A549 (cell line): ENCODE results near the gene HOXC12. TPM values are rescaled to one million over a fixed set of nuclear protein-coding genes. Genes with fewer than 3 reads are reported as not detected.

ENCODE experiments used
- ATAC-seq, 2 experiments: fragments of 200-7000 bp in 1 of 2; fragments of >200 bp in 1 of 2; cut with Nextera tagmentation in 1 of 2; cut with Tn5 transposase in 1 of 2; 3 replicates each; pipeline versions ENCODE4 v1.8.0 to v1.9.1; 2018 to 2020; ENCODE audit warnings: mild to moderate bottlenecking in 1 of 2, moderate library complexity in 1 of 2
- CTCF ChIA-PET: fragments of 300-600 bp; sonication (Branson Sonifier 250); formaldehyde crosslinking; extraction: SDS; loops from one replicate; lab custom pipeline; 2021; ENCODE audit warnings: antibody characterized with exemption, inconsistent platforms; lab: Yijun Ruan, JAX
- POLR2A ChIA-PET: fragments of 350-600 bp; formaldehyde crosslinking; extraction: SDS; loops from one replicate; lab custom pipeline; 2021; ENCODE audit warnings: antibody characterized with exemption, inconsistent platforms; lab: Yijun Ruan, JAX
- DNase-seq, 2 experiments: peaks; one replicate each; pipeline versions ENCODE4 v3.0.0 to v3.0.0-alpha.2; 2011 to 2016; ENCODE audit warnings: low read depth in 1 of 2, low spot score in 1 of 2
- FAIRE-seq: peaks from 2 replicates; lab custom pipeline; 2011; peaks lifted over from hg19 to GRCh38; lab: Jason Lieb, UNC
- H3K27ac ChIP-seq, 2 experiments: fragments of >200 bp; sonication (Bioruptor Twin); formaldehyde crosslinking; 3 replicates each; pipeline ENCODE4 v1.5.1; 2016 to 2017
- H3K4me1 ChIP-seq: fragments of >200 bp; sonication (Bioruptor Twin); formaldehyde crosslinking; 3 replicates; pipeline ENCODE4 v1.6.1; 2016
- H3K4me2 ChIP-seq: fragments of >200 bp; sonication (Bioruptor Twin); formaldehyde crosslinking; 3 replicates; pipeline ENCODE4 v1.6.1; 2016
- H3K4me3 ChIP-seq: fragments of >200 bp; sonication (Bioruptor Twin); formaldehyde crosslinking; 3 replicates; pipeline ENCODE4 v1.5.1; 2016
- H3K9me3 ChIP-seq: fragments of >200 bp; sonication (Bioruptor Twin); formaldehyde crosslinking; 3 replicates; pipeline ENCODE4 v1.6.1; 2016
- CHD2 ChIP-seq: fragments of 150-350 bp; IDR thresholded peaks from 2 replicates; pipeline ENCODE4 v1.6.1; 2014; ENCODE audit warnings: low read length; ENCODE audit not compliant: partially characterized antibody
- CHD4 ChIP-seq: fragments of 200-600 bp; sonication (generic); IDR thresholded peaks from 2 replicates; pipeline ENCODE4 v1.6.1; 2016; ENCODE audit warnings: antibody characterized with exemption, mild to moderate bottlenecking, borderline replicate concordance
- ESRRA ChIP-seq: fragments of 150-350 bp; IDR thresholded peaks from 2 replicates; pipeline ENCODE4 v1.6.1; 2014; ENCODE audit warnings: mild to moderate bottlenecking, low read length, borderline replicate concordance
- FOSB ChIP-seq: fragments of 250-450 bp; sonication (Bioruptor Pico); IDR thresholded peaks from 2 replicates; pipeline ENCODE4 v1.5.0; 2020; ENCODE audit warnings: mild to moderate bottlenecking, moderate library complexity
- FOSL2 ChIP-seq, 2 experiments: fragments of 450-650 bp in 1 of 2; fragments of >200 bp in 1 of 2; sonication (Bioruptor Twin) in 1 of 2; formaldehyde crosslinking; IDR thresholded peaks; 2 replicates each; pipeline versions ENCODE4 v1.5.0 to v1.6.1; 2016 to 2020; ENCODE audit warnings: mild to moderate bottlenecking in 1 of 2, moderate library complexity in 1 of 2
- FOXS1 ChIP-seq: fragments of 250-450 bp; sonication (Bioruptor Pico); IDR thresholded peaks from 2 replicates; pipeline ENCODE4 v1.5.0; 2020; ENCODE audit warnings: mild to moderate bottlenecking, moderate library complexity
- HDAC2 ChIP-seq: fragments of 200-600 bp; sonication (generic); IDR thresholded peaks from 2 replicates; pipeline ENCODE4 v1.6.1; 2016
- HOXB5 ChIP-seq: fragments of 250-450 bp; sonication (Bioruptor Pico); IDR thresholded peaks from 2 replicates; pipeline ENCODE4 v1.5.0; 2020; ENCODE audit warnings: mild to moderate bottlenecking, moderate library complexity
- JUN ChIP-seq, 2 experiments: fragments of >200 bp; sonication (Bioruptor Twin); formaldehyde crosslinking; IDR thresholded peaks; 2 replicates in 1 of 2; 3 replicates in 1 of 2; pipeline ENCODE4 v1.6.1; 2016 to 2017
- JUNB ChIP-seq: fragments of >200 bp; sonication (Bioruptor Twin); formaldehyde crosslinking; IDR thresholded peaks from 2 replicates; pipeline ENCODE4 v1.6.1; 2016
- MAFK ChIP-seq: fragments of 450-650 bp; IDR thresholded peaks from 2 replicates; pipeline ENCODE4 v1.6.1; 2014; ENCODE audit not compliant: partially characterized antibody
- NPAS2 ChIP-seq: fragments of 250-450 bp; sonication (Bioruptor Pico); IDR thresholded peaks from 2 replicates; pipeline ENCODE4 v1.8.0; 2022; ENCODE audit warnings: mild to moderate bottlenecking, moderate library complexity, borderline replicate concordance
- NR3C1 ChIP-seq: fragments of >200 bp; sonication (Bioruptor Twin); formaldehyde crosslinking; IDR thresholded peaks from 3 replicates; pipeline ENCODE4 v1.6.1; 2017
- POLR2AphosphoS2 ChIP-seq: conservative IDR thresholded peaks from 2 replicates; pipeline ENCODE4 v1.6.1; 2012; ENCODE audit warnings: low read length, improper control_type of control experiment, inconsistent platforms
- RAD21 ChIP-seq, 2 experiments: fragments of >200 bp in 1 of 2; sonication (Bioruptor Twin) in 1 of 2; formaldehyde crosslinking in 1 of 2; IDR thresholded peaks in 1 of 2; conservative IDR thresholded peaks in 1 of 2; 2 replicates in 1 of 2; 3 replicates in 1 of 2; pipeline ENCODE4 v1.6.1; 2012 to 2018; ENCODE audit warnings: inconsistent platforms in 1 of 2
- RARB ChIP-seq: fragments of 250-450 bp; sonication (Bioruptor Pico); IDR thresholded peaks from 2 replicates; pipeline ENCODE4 v1.8.0; 2021; ENCODE audit warnings: mild to moderate bottlenecking, moderate library complexity
- RCOR1 ChIP-seq: fragments of 150-350 bp; IDR thresholded peaks from 2 replicates; pipeline ENCODE4 v1.6.1; 2014; ENCODE audit warnings: antibody characterized with exemption, low read length, low read depth
- RFX5 ChIP-seq: fragments of 450-650 bp; IDR thresholded peaks from 2 replicates; pipeline ENCODE4 v1.7.1; 2014; ENCODE audit warnings: antibody characterized with exemption, mild to moderate bottlenecking, moderate library complexity
- RNF2 ChIP-seq: fragments of 200-600 bp; sonication (generic); IDR thresholded peaks from 2 replicates; pipeline ENCODE4 v1.6.1; 2016; ENCODE audit warnings: low read depth, mild to moderate bottlenecking, antibody characterized with exemption, moderate library complexity, borderline replicate concordance
- SMC3 ChIP-seq: fragments of >200 bp; sonication (Bioruptor Twin); formaldehyde crosslinking; IDR thresholded peaks from 3 replicates; pipeline ENCODE4 v1.6.1; 2018; ENCODE audit warnings: inconsistent platforms
- TP53 ChIP-seq: fragments of 250-450 bp; sonication (Bioruptor Pico); IDR thresholded peaks from 2 replicates; pipeline ENCODE4 v1.5.0; 2021; ENCODE audit warnings: mild to moderate bottlenecking, moderate library complexity
- ZC3H11A ChIP-seq: fragments of 450-650 bp; IDR thresholded peaks from 2 replicates; pipeline ENCODE4 v1.6.1; 2014; ENCODE audit warnings: antibody characterized with exemption, mild to moderate bottlenecking
- ZSCAN20 ChIP-seq: fragments of 250-450 bp; sonication (Bioruptor Pico); IDR thresholded peaks from 2 replicates; pipeline ENCODE4 v1.8.0; 2022; ENCODE audit warnings: mild to moderate bottlenecking, moderate library complexity
- WGBS: methylation state at CpG from one replicate; pipeline ENCODE4 v1.1.6; 2017; ENCODE audit errors: missing lambda C conversion rate; 5-methylcytosine and 5-hydroxymethylcytosine counted together
- polyA plus RNA-seq, 4 experiments: library from polyadenylated mRNA; depleted of rRNA in 3 of 4; stranded (reverse); fragments of >200 nt; fragmentation: RNase III in 1 of 4; extraction: RNeasy Plus Mini Kit Qiagen cat#74134 plus additional on column Dnase treatment in 1 of 4; gene quantifications; 2 replicates in 3 of 4; 3 replicates in 1 of 4; pipeline ENCODE4 v1.2.3, GENCODE V29; 2011 to 2017
- TF ChIP-seq, protein P1 (sequence below): IDR thresholded peaks from 2 replicates; pipeline ENCODE4 v1.6.1; 2012
- TF ChIP-seq, protein P2 (sequence below): fragments of 250-450 bp; sonication (Bioruptor Pico); IDR thresholded peaks from 2 replicates; pipeline ENCODE4 v1.5.0; 2021; ENCODE audit warnings: mild to moderate bottlenecking, moderate library complexity, borderline replicate concordance
- TF ChIP-seq, protein P3 (sequence below): fragments of >200 bp; sonication (Bioruptor Twin); formaldehyde crosslinking; IDR thresholded peaks from 2 replicates; pipeline ENCODE4 v1.6.1; 2016
- TF ChIP-seq, protein P4 (sequence below): IDR thresholded peaks from 2 replicates; pipeline ENCODE4 v1.6.1; 2012; ENCODE audit warnings: low read depth, borderline replicate concordance
- TF ChIP-seq, protein P5 (sequence below): IDR thresholded peaks from 2 replicates; pipeline ENCODE4 v1.6.1; 2012

HOXC12 gene
- polyA plus RNA-seq, 2 of the 4 experiments (the other 2 are of a cell fraction): not detected

DNA sequence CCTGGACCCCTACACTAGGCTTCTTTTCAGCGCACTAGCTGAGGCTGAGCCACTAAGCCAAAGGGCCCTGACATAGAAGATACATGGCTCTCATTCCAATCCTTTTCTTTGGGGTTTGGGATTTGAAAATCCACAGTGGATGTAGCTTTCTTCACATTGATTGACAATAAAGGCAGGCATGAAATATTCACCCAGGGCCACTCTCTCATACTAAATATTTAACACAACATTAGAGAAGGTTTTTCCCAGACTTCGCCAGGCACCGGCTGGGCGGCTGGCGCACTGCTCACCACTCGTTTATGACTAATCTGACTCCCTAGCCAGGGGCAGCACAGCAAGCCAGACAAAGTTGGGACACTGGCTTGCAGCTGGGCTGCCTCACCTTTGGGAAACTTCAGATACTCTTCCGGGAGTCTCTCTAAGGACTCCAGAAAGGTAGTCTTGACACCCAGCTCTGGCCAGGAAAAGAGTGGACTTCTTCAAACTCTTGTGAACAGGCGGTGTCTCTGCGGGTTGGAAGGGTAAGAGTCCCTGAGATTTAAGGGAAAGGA, 17.5 kb downstream of the HOXC12 start:
- H3K4me3 ChIP-seq: no peak overlapping the region
- ChIA-PET POLR2A (no interaction called here), CTCF (interaction anchor here (0.8 to 3.0 kb wide), 8 partner anchors 11 to 197 kb away, joined by 3 to 14 read pairs (median 4); partner anchors contain the start of gene HOXC10)
- DNase-seq: no peak
- FAIRE-seq: no peak
- H3K4me2 ChIP-seq: no peak overlapping the region
- H3K9me3 ChIP-seq: no peaks in the 10 kb centered on the region
- peaks cover 7% of the 10 kb centered on the region; the same call in 1 of the 3 replicates for H3K4me1 ChIP-seq
- WGBS: 82% methylated on average over 9 of the region's 9 CpGs
- ATAC-seq: no peak
- TF ChIP-seq CHD4 (no peak), ESRRA (no peak), RARB (no peak), RNF2 (no peak), TP53 (CRISPR knock-in tag) (no peak), CHD2 (no peak), ZSCAN20 (CRISPR knock-in tag) (no peak), NR3C1 (no peak), RAD21 (conservative IDR thresholded peaks at IDR 0.05 in 1 of 2, IDR thresholded peaks at IDR 0.05 in 1 of 2) (no peak), FOSL2 (IDR thresholded peaks at IDR 0.05) (no peak), FOSL2 (CRISPR knock-in tag; IDR thresholded peaks at IDR 0.05) (no peak), SMC3 (no peak), NPAS2 (CRISPR knock-in tag) (no peak), JUNB (no peak), JUN (IDR thresholded peaks at IDR 0.05) (no peak)
- TF ChIP-seq, protein P1, sequence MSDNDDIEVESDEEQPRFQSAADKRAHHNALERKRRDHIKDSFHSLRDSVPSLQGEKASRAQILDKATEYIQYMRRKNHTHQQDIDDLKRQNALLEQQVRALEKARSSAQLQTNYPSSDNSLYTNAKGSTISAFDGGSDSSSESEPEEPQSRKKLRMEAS: no peak
- TF ChIP-seq, protein P2, sequence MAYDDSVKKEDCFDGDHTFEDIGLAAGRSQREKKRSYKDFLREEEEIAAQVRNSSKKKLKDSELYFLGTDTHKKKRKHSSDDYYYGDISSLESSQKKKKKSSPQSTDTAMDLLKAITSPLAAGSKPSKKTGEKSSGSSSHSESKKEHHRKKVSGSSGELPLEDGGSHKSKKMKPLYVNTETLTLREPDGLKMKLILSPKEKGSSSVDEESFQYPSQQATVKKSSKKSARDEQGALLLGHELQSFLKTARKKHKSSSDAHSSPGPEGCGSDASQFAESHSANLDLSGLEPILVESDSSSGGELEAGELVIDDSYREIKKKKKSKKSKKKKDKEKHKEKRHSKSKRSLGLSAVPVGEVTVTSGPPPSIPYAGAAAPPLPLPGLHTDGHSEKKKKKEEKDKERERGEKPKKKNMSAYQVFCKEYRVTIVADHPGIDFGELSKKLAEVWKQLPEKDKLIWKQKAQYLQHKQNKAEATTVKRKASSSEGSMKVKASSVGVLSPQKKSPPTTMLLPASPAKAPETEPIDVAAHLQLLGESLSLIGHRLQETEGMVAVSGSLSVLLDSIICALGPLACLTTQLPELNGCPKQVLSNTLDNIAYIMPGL (CRISPR knock-in tag): no peak
- TF ChIP-seq, protein P3, sequence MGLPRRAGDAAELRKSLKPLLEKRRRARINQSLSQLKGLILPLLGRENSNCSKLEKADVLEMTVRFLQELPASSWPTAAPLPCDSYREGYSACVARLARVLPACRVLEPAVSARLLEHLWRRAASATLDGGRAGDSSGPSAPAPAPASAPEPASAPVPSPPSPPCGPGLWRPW: no peak
- TF ChIP-seq, protein P4, sequence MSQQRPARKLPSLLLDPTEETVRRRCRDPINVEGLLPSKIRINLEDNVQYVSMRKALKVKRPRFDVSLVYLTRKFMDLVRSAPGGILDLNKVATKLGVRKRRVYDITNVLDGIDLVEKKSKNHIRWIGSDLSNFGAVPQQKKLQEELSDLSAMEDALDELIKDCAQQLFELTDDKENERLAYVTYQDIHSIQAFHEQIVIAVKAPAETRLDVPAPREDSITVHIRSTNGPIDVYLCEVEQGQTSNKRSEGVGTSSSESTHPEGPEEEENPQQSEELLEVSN: no peak
- H3K27ac ChIP-seq: no peak overlapping the region

DNA sequence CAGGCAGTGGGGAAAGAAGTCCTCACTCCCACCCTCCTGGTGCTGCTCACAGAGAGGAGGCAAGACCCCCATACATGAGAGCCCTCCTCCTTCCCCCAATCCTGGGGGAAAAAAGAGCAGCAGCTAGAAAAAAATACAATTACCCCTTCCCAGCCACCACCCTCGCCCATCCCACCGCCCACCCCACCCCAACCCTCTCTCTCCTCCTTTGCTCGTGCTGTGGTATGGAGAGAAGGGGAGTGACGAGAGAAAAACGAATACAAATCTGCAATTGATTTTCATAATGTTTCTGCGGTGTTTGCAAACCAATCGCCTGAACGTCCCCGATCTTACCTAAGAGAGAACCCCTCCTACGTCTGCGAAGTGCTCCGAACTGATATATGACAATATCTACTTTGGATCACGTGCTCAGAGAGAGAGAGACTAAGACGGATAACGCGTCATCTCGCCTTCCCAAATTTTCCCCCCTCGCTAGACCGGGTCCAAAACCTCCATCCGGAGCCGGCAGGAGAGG, 18.1 kb downstream of the HOXC12 start, which contains the start of gene HOXC11:
Gene HOXC11, plus strand, starts transcription at position 405 of the 514 bp plus-strand sequence. CDS start 116 bp downstream, outside the sequence.
- CTCF ChIA-PET: interaction anchor here (0.9 to 3.0 kb wide), 5 partner anchors 11 to 198 kb away, joined by 3 to 14 read pairs (median 4); partner anchors contain the start of gene HOXC10
- WGBS: 95% methylated on average over 21 of the region's 21 CpGs
- Histone ChIP-seq H3K4me3 (peak within 1 kb of the TSS; percentile 57), H3K9me3 (no peaks in the 10 kb centered on the region)
- DNase-seq (no peak), ATAC-seq (no peak)
- TF ChIP-seq, protein P1: no peak
- TF ChIP-seq FOXS1 (CRISPR knock-in tag) (no peak), HOXB5 (CRISPR knock-in tag) (no peak), FOSB (CRISPR knock-in tag) (no peak), RFX5 (no peak), HDAC2 (no peak), RCOR1 (no peak), RNF2 (no peak), ZC3H11A (no peak), MAFK (no peak), POLR2AphosphoS2 (no peak), CHD4 (no peak)
- TF ChIP-seq, protein P5, sequence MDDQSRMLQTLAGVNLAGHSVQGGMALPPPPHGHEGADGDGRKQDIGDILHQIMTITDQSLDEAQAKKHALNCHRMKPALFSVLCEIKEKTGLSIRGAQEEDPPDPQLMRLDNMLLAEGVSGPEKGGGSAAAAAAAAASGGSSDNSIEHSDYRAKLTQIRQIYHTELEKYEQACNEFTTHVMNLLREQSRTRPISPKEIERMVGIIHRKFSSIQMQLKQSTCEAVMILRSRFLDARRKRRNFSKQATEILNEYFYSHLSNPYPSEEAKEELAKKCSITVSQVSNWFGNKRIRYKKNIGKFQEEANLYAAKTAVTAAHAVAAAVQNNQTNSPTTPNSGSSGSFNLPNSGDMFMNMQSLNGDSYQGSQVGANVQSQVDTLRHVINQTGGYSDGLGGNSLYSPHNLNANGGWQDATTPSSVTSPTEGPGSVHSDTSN: no peak
- TF ChIP-seq, all 56 proteins: peak for 0
- POLR2A ChIA-PET: interaction anchor here (1.2 kb wide), 1 partner anchor 12 kb away, joined by 3 read pairs; the partner anchor contains the start of gene HOXC10
- H3K4me1 ChIP-seq: peaks cover 11% of the 10 kb centered on the region; the same call in 2 of the 3 replicates
- H3K27ac ChIP-seq: peak within 1 kb of the TSS; percentile 83 to 95
- no peak for FAIRE-seq
- H3K4me2 ChIP-seq: peak within 1 kb of the TSS; percentile 88
